Psoas muscle (tissue), 8 donors: Measurements from ENCODE around the gene SETD1B. TPM values are rescaled to one million over a fixed set of nuclear protein-coding genes. Genes with fewer than 3 reads are reported as not detected.
A peak's percentile ranks its signal among the peaks of the same experiment; 100 is the strongest.

Source experiments
- ATAC-seq, 4 donors: fragments of 200-7000 bp; cut with Tn5 transposase; one replicate each; pipeline ENCODE4 v1.9.1; 2020; ENCODE audit warnings: moderate library complexity in 3 of 4, mild to moderate bottlenecking in 2 of 4
- DNase-seq, 2 donors: peaks; one replicate each; pipeline ENCODE4 v3.0.0-alpha.2; 2020
- H3K27ac ChIP-seq: fragments of 200-600 bp; one replicate; pipeline ENCODE4 v1.8.0; 2022
- H3K27me3 ChIP-seq, 3 donors: fragments of 200-600 bp in 1 of 3; one replicate each; pipeline versions ENCODE4 v1.6.1 to v1.8.0; 2013 to 2022; ENCODE audit warnings: low read length in 2 of 3, mild to moderate bottlenecking in 2 of 3, moderate library complexity in 1 of 3; ENCODE audit not compliant: insufficient read depth in 3 of 3
- H3K36me3 ChIP-seq, 2 donors: fragments of 200-600 bp in 1 of 2; one replicate each; pipeline versions ENCODE4 v1.6.1 to v1.8.0; 2013 to 2022; ENCODE audit warnings: low read depth in 1 of 2, mild to moderate bottlenecking in 1 of 2, moderate library complexity in 1 of 2; ENCODE audit not compliant: insufficient read depth in 1 of 2
- H3K4me1 ChIP-seq: fragments of 200-600 bp; one replicate; pipeline ENCODE4 v1.8.0; 2022
- H3K4me3 ChIP-seq: fragments of 200-600 bp; one replicate; pipeline ENCODE4 v1.8.0; 2022; ENCODE audit warnings: mild to moderate bottlenecking
- H3K9me3 ChIP-seq: fragments of 200-600 bp; one replicate; pipeline ENCODE4 v1.8.0; 2022
- CTCF ChIP-seq: fragments of 200-600 bp; IDR thresholded peaks from one replicate; pipeline ENCODE4 v1.8.0; 2022; ENCODE audit warnings: antibody characterized with exemption
- WGBS, 3 donors: extraction: QIAGEN DNeasy Blood & Tissue Kit; methylation state at CpG; one replicate each; pipeline versions ENCODE4 v1.1.6 to v1.1.7; 2013; 5-methylcytosine and 5-hydroxymethylcytosine counted together
- intact Hi-C, 2 donors: fragments of 100-400 bp; cut with DNase I; formaldehyde crosslinking; loops; one replicate each; pipeline versions ENCODE4 v1.11.0 to v1.14.2; 2022
- polyA plus RNA-seq, 3 donors: library from polyadenylated mRNA; stranded (reverse); fragments of 200-250 nt; gene quantifications; one replicate each; pipeline ENCODE4 v1.2.3, GENCODE V29; 2013
- total RNA-seq, 4 donors: library from RNA; stranded (reverse); fragmentation: NEBNext Ultra II Directional in 2 of 4; extraction: Animal tissue kit (Norgen Biotek cat#: 25700) in 2 of 4; gene quantifications; one replicate each; pipeline versions ENCODE4 v1.2.1 to v1.2.4, GENCODE V29; 2021 to 2023
- donor health status: healthy with polysubstance abuse.
- donor health status: DM: no; HTN: no; CAD: no; lungs with moderate emphysema.
- donor health status: Bipolar disorder and iron deficiency.
- donor health status: healthy.
- donor health status: DM: yes; HTN: yes; CAD: no.
- donor health status: DM: no; HTN: no; CAD: no.
- donor health status: DM: no; HTN: no; CAD: no.
- donor health status: DM: yes; HTN: yes; CAD: no.

Gene SETD1B
- total and polyA plus RNA-seq, 7 donors: 2.8 to 13.0 (median 9.2) TPM

GRCh38 chr12:121804417-121805111, 755 bp downstream of the SETD1B start:
- Histone ChIP-seq H3K4me1 (peaks cover 24% of the 10 kb centered on the region), H3K36me3 (peaks cover 0 to 18% of the 10 kb centered on the region in 2 donors), H3K27ac (peak overlapping the region; percentile 100), H3K9me3 (no peaks in the 10 kb centered on the region), H3K4me3 (peak overlapping the region; percentile 86), H3K27me3 (no peaks in the 10 kb centered on the region)
- TF ChIP-seq CTCF: no peak
- intact Hi-C loops: no loop called here
- DNase-seq (peak; percentile 34 to 66), ATAC-seq (no peak)
- 1% methylated on average over 38 to 63 of the region's 63 CpGs for WGBS, 3 donors

DNA sequence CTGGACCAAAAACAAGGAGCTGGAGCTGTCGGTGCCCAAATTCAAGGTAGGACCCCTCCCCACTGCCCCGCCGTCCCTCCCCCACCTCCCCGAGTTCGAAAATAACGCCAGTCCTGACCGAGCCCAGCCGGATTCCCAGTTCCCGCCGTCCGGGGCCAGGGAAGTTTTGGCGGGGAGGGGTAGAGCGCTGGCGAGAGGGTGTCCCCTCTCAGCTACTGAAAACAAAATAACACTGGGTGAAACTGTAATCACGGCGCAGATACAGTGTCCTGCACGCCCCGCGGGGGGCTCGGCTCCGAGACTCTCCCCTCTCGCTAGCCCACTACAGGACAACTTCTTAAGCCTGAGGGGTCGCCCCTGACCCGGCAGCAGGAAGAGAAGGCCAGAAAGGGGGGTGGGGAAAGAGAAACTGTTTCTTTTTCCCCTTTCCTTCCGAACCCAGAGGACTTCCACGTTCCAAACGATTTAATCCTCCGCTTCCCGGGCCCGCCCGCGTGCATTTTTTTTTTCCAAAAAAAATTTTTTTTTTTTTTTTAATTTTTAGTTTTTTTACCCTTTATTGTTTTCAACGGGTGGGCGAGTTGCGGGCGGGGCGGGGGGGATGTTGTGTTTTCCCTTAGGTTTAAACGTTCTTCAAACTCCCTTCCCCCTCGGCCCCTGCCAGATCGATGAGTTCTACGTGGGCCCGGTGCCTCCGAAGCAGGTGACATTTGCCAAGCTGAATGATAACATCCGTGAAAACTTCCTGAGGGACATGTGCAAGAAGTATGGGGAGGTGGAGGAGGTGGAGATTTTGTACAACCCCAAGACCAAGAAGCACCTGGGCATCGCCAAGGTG, 1.6 kb downstream of the SETD1B start:
- H3K4me1 ChIP-seq: peaks cover 24% of the 10 kb centered on the region
- peaks cover 0 to 26% of the 10 kb centered on the region in 2 donors for H3K36me3 ChIP-seq
- 6 to 11% (median 7%) methylated on average over 45 of the region's 45 CpGs for WGBS, 3 donors
- peak overlapping the region; percentile 100 for H3K27ac ChIP-seq
- peak overlapping the region; percentile 86 for H3K4me3 ChIP-seq
- H3K27me3 ChIP-seq: no peaks in the 10 kb centered on the region
- H3K9me3 ChIP-seq: no peaks in the 10 kb centered on the region
- no peak for TF ChIP-seq CTCF
- ATAC-seq: no peak
- peak; percentile 17 to 55 for DNase-seq
- intact Hi-C loops: no loop called here

DNA sequence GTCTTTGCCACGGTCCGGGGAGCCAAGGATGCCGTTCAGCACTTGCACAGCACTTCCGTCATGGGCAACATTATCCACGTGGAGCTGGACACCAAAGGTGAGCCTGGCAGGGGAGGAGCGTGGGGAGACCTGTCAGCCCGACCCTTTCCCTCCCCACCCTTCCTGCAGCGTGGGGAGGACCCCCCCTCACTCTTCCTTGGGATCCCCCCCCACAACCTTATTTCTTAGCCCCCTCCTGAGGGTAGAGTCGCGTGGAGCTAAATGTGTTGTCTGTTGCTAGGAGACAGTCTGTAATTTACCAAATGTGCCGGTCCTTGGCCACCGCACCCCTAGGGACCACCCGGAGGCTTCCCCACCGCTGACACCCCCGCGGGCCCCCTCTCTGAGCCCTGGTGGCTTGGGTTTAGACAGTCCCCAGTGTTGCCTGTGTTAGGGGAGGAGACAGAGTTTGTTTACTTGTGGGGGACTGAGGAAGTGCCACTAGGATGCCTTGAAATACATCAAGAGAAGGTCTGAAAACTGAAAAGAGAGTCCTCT, 2.3 kb downstream of the SETD1B start:
- ATAC-seq: no peak
- H3K4me3 ChIP-seq: peak overlapping the region; percentile 86
- no peak for TF ChIP-seq CTCF
- peak overlapping the region; percentile 100 for H3K27ac ChIP-seq
- intact Hi-C loops: no loop called here
- H3K27me3 ChIP-seq: no peaks in the 10 kb centered on the region
- H3K36me3 ChIP-seq: peaks cover 3 to 33% of the 10 kb centered on the region in 2 donors
- peaks cover 30% of the 10 kb centered on the region for H3K4me1 ChIP-seq
- peak in 1 of 2 donors; percentile 21 for DNase-seq
- H3K9me3 ChIP-seq: no peaks in the 10 kb centered on the region
- 13 to 27% (median 14%) methylated on average over 16 of the region's 16 CpGs for WGBS, 3 donors

DNA sequence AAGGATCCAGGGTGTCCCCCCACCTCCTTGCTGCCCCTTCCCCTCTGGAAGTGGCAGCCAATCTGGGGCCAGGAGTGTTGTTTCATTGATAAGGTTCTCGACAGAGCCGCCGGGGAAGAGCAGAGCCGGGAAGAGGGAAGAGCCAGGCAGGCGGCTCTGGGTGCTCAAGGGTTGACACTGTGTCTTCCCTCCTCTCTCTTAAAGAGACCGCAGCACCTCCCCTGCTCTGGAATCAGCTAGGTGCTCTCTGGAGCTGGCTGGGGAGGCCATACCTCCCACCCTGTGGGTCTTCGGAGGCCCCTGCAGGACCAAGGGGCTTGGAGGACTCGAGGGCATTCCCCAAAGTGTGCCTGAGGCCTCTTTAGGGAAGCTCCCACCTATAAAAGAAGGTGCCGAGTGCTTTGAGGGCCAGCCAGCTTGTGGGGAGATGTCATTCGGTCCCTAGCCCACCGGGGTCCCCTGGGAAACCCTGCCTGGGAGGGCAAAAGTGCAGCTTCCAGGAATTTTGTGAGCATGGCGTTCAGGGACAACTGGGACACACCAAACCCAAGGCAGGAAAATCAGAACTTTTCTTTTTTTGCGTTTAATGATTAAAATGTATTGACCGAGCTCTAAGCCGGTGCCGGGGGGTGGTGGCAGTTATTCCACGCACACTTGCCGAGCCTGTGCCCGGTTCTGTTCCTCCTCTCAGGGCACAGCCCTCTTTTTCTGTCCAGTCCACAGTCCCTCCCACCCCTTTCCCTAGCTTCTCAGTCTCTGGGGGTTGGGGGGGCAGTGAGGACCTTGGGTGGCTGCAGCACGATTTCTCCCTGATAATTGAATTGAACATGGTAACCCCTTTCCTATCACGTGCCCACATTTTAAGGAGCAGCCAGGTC, 3.0 kb downstream of the SETD1B start:
- Histone ChIP-seq H3K4me1 (peaks cover 36% of the 10 kb centered on the region), H3K36me3 (peaks cover 3 to 34% of the 10 kb centered on the region in 2 donors), H3K4me3 (peak overlapping the region; percentile 86), H3K9me3 (no peaks in the 10 kb centered on the region), H3K27ac (peak overlapping the region; percentile 66), H3K27me3 (no peaks in the 10 kb centered on the region)
- peak in 1 of 2 donors; percentile 11 for DNase-seq
- intact Hi-C loops: no loop called here
- no peak for TF ChIP-seq CTCF
- ATAC-seq: no peak
- 41 to 62% (median 45%) methylated on average over 20 to 21 of the region's 21 CpGs for WGBS, 3 donors
